HK-2 (cell line): Measurements from ENCODE around the gene RPL12.
A peak's percentile ranks its signal among the peaks of the same experiment; 100 is the strongest.

ENCODE experiments used
- DNase-seq: peaks from one replicate; pipeline ENCODE4 v3.0.0-alpha.2; 2018; ENCODE audit not compliant: unreplicated experiment

Gene RPL12

GRCh38 chr9:127438394-127438793, 12.8 kb downstream of the RPL12 start:
- no peak for DNase-seq

- no peak for DNase-seq
These were observed 13.5 kb downstream of the RPL12 start for GRCh38 chr9:127437497-127438264.

- DNase-seq: no peak
These were observed 20.8 kb downstream of the RPL12 start for GRCh38 chr9:127430415-127430814.

- no peak for DNase-seq
These were observed 22.9 kb downstream of the RPL12 start for GRCh38 chr9:127428348-127428747.

- no peak for DNase-seq
These were observed 24.4 kb downstream of the RPL12 start for GRCh38 chr9:127426756-127427155.

GRCh38 chr9:127424676-127424999, 26.6 kb downstream of the RPL12 start:
- no peak for DNase-seq

- DNase-seq: peak; percentile 95
These were observed 27.1 kb downstream of the RPL12 start, which contains the start of gene ZNF79 for GRCh38 chr9:127423934-127424675. Gene ZNF79, plus strand, starts transcription at chr9:127424382. Its CDS starts 406 bp downstream, at chr9:127424788.

- DNase-seq: no peak
These were observed 27.7 kb downstream of the RPL12 start for GRCh38 chr9:127423476-127423933.

- no peak for DNase-seq
These were observed 28.4 kb downstream of the RPL12 start for GRCh38 chr9:127422787-127423186.

- DNase-seq: no peak
These were observed 28.9 kb downstream of the RPL12 start for GRCh38 chr9:127422133-127422782.

GRCh38 chr9:127421057-127421456, 30.1 kb downstream of the RPL12 start:
- no peak for DNase-seq

- DNase-seq: no peak
These were observed 31.9 kb downstream of the RPL12 start for GRCh38 chr9:127419348-127419747.

GRCh38 chr9:127418037-127418471, 33.2 kb downstream of the RPL12 start:
- peak; percentile 34 for DNase-seq

- no peak for DNase-seq
These were observed 33.8 kb downstream of the RPL12 start for GRCh38 chr9:127417131-127418036.

- no peak for DNase-seq
These were observed 35.5 kb downstream of the RPL12 start for GRCh38 chr9:127415657-127416056.

GRCh38 chr9:127415141-127415540, 36.1 kb downstream of the RPL12 start:
- DNase-seq: no peak

GRCh38 chr9:127411122-127411521, 40.1 kb downstream of the RPL12 start:
- DNase-seq: no peak

GRCh38 chr9:127407492-127407843, 43.7 kb downstream of the RPL12 start:
- DNase-seq: no peak

GRCh38 chr9:127406799-127407491, 44.3 kb downstream of the RPL12 start:
- DNase-seq: no peak

- DNase-seq: no peak
These were observed 45.7 kb downstream of the RPL12 start for GRCh38 chr9:127405344-127406125.
